H1 (cell line): ENCODE results near the gene LTB. TPM values are rescaled to one million over a fixed set of nuclear protein-coding genes. Genes with fewer than 3 reads are reported as not detected.
A peak's percentile ranks its signal among the peaks of the same experiment; 100 is the strongest.

ENCODE experiments used
- CTCF ChIA-PET: fragments of 300-600 bp; sonication (Branson Sonifier 250); formaldehyde crosslinking; loops from one replicate; lab custom pipeline; 2021; ENCODE audit not compliant: partially characterized antibody; lab: Charles Lee
- POLR2A ChIA-PET: fragments of 300-600 bp; sonication (Branson Sonifier 250); formaldehyde crosslinking; loops from one replicate; lab custom pipeline; 2021; ENCODE audit warnings: inconsistent platforms; ENCODE audit not compliant: partially characterized antibody; lab: Charles Lee
- DNase-seq, 2 experiments: peaks; one replicate each; pipeline versions ENCODE4 v3.0.0 to v3.0.0-alpha.2; 2010 to 2022; ENCODE audit warnings: low spot score in 2 of 2, low read depth in 1 of 2, mixed read lengths in 1 of 2
- FAIRE-seq: peaks from 2 replicates; lab custom pipeline; 2011; peaks lifted over from hg19 to GRCh38; lab: Jason Lieb, UNC
- H2AFZ ChIP-seq: 2 replicates; pipeline ENCODE4 v1.8.1; 2012; ENCODE audit warnings: low read length, inconsistent platforms
- H2AK5ac ChIP-seq: 2 replicates; pipeline ENCODE4 v1.6.1; 2013; ENCODE audit warnings: low read depth, low read length
- H2BK120ac ChIP-seq: replicated peaks from 2 replicates; pipeline ENCODE3; 2013; ENCODE audit warnings: low read depth, low read length, inconsistent platforms
- H2BK12ac ChIP-seq: 2 replicates; pipeline ENCODE4 v1.6.1; 2013; ENCODE audit warnings: low read depth, low read length
- H2BK15ac ChIP-seq: 2 replicates; pipeline ENCODE4 v1.6.1; 2013; ENCODE audit warnings: low read length
- H2BK20ac ChIP-seq: 2 replicates; pipeline ENCODE4 v1.6.1; 2013; ENCODE audit warnings: low read length
- H2BK5ac ChIP-seq: 2 replicates; pipeline ENCODE4 v1.6.1; 2013; ENCODE audit warnings: low read depth, low read length
- H3K14ac ChIP-seq: 2 replicates; pipeline ENCODE4 v1.6.1; 2013; ENCODE audit warnings: inconsistent platforms; ENCODE audit not compliant: insufficient read length
- H3K18ac ChIP-seq: 2 replicates; pipeline ENCODE4 v1.6.1; 2013; ENCODE audit warnings: low read length; ENCODE audit errors: extremely low read depth
- H3K23ac ChIP-seq: 2 replicates; pipeline ENCODE4 v1.6.1; 2013; ENCODE audit warnings: inconsistent platforms; ENCODE audit not compliant: insufficient read length
- H3K23me2 ChIP-seq: 2 replicates; pipeline ENCODE4 v1.6.1; 2013; ENCODE audit warnings: low read depth, low read length
- H3K27ac ChIP-seq: 2 replicates; pipeline ENCODE4 v1.6.1; 2011; ENCODE audit warnings: low read depth, low read length, inconsistent platforms
- H3K27me3 ChIP-seq, 4 experiments: replicated peaks in 1 of 4; 1 replicate in 1 of 4; 2 replicates in 3 of 4; pipeline versions ENCODE4 v1.6.1 to v1.8.1; 2011 to 2013; ENCODE audit warnings: low read length in 3 of 4, mild to moderate bottlenecking in 3 of 4, inconsistent platforms in 2 of 4, mixed read lengths in 2 of 4, moderate library complexity in 1 of 4; ENCODE audit not compliant: control insufficient read depth in 3 of 4, insufficient read depth in 3 of 4; ENCODE audit errors: extremely low read depth in 1 of 4
- H3K36me3 ChIP-seq, 4 experiments: 2 replicates each; pipeline versions ENCODE4 v1.6.1 to v1.8.1; 2011 to 2013; ENCODE audit warnings: mild to moderate bottlenecking in 4 of 4, low read length in 3 of 4, moderate library complexity in 2 of 4, control low read depth in 1 of 4, inconsistent platforms in 1 of 4; ENCODE audit not compliant: insufficient read depth in 4 of 4, control insufficient read depth in 2 of 4
- H3K4ac ChIP-seq: replicated peaks from 2 replicates; pipeline ENCODE3; 2013; ENCODE audit warnings: low read length, low read depth, mixed read lengths, inconsistent platforms; ENCODE audit not compliant: insufficient read length
- H3K4me1 ChIP-seq, 4 experiments: replicated peaks in 1 of 4; 1 replicate in 1 of 4; 2 replicates in 3 of 4; pipeline versions ENCODE4 v1.6.1 to v1.8.1; 2011 to 2013; ENCODE audit warnings: low read length in 3 of 4, inconsistent platforms in 2 of 4, mixed read lengths in 1 of 4; ENCODE audit not compliant: insufficient read depth in 4 of 4, control insufficient read depth in 3 of 4
- H3K4me2 ChIP-seq, 2 experiments: 2 replicates each; pipeline versions ENCODE4 v1.6.1 to v1.8.1; 2011 to 2013; ENCODE audit warnings: low read depth in 2 of 2, low read length in 2 of 2, control low read depth in 1 of 2, inconsistent platforms in 1 of 2, mild to moderate bottlenecking in 1 of 2; ENCODE audit not compliant: insufficient read depth in 1 of 2
- H3K4me3 ChIP-seq, 4 experiments: fragments of 200-600, 300-600 bp in 1 of 4; sonication (generic), shearing (Covaris generic), sonication (Bioruptor Twin) in 1 of 4; 2 replicates each; pipeline versions ENCODE4 v1.5.1 to v1.8.1; 2011 to 2016; ENCODE audit warnings: low read length in 4 of 4, low read depth in 3 of 4, control low read depth in 2 of 4, inconsistent platforms in 2 of 4, mild to moderate bottlenecking in 2 of 4, mixed read lengths in 1 of 4, moderate library complexity in 1 of 4; ENCODE audit not compliant: insufficient read depth in 2 of 4; ENCODE audit errors: extremely low read depth in 1 of 4
- H3K56ac ChIP-seq: replicated peaks from 2 replicates; pipeline ENCODE3; 2013; ENCODE audit warnings: low read depth, mild to moderate bottlenecking, mixed read lengths, low read length, inconsistent platforms; ENCODE audit not compliant: insufficient read length
- H3K79me1 ChIP-seq: 2 replicates; pipeline ENCODE4 v1.6.1; 2013; ENCODE audit warnings: low read depth, low read length, control low read depth
- H3K79me2 ChIP-seq, 2 experiments: 2 replicates each; pipeline versions ENCODE4 v1.6.1 to v1.8.1; 2012 to 2013; ENCODE audit warnings: low read length in 2 of 2, mild to moderate bottlenecking in 2 of 2, inconsistent platforms in 1 of 2; ENCODE audit not compliant: insufficient read depth in 2 of 2, control insufficient read depth in 1 of 2
- H3K9ac ChIP-seq, 4 experiments: replicated peaks in 1 of 4; 1 replicate in 1 of 4; 2 replicates in 3 of 4; pipeline versions ENCODE4 v1.6.1 to v1.8.1; 2011 to 2013; ENCODE audit warnings: low read depth in 3 of 4, low read length in 3 of 4, control low read depth in 2 of 4, mild to moderate bottlenecking in 2 of 4, moderate library complexity in 2 of 4, inconsistent platforms in 1 of 4; ENCODE audit errors: extremely low read depth in 1 of 4
- H3K9me3 ChIP-seq, 2 experiments: 2 replicates each; pipeline versions ENCODE4 v1.6.1 to v1.8.1; 2012 to 2013; ENCODE audit warnings: mild to moderate bottlenecking in 2 of 2, moderate library complexity in 2 of 2, control low read depth in 1 of 2, inconsistent platforms in 1 of 2, low read depth in 1 of 2, low read length in 1 of 2, mixed read lengths in 1 of 2; ENCODE audit not compliant: insufficient read depth in 2 of 2
- H4K20me1 ChIP-seq, 2 experiments: replicated peaks in 1 of 2; 2 replicates each; pipeline versions ENCODE3 to v1.8.1; 2011 to 2013; ENCODE audit warnings: inconsistent platforms in 2 of 2, low read length in 2 of 2, mild to moderate bottlenecking in 1 of 2; ENCODE audit not compliant: insufficient read depth in 2 of 2, control insufficient read depth in 1 of 2
- H4K5ac ChIP-seq: 2 replicates; pipeline ENCODE4 v1.6.1; 2013; ENCODE audit warnings: low read length, low read depth, mixed read lengths, inconsistent platforms; ENCODE audit not compliant: insufficient read length
- H4K8ac ChIP-seq: 2 replicates; pipeline ENCODE4 v1.8.0; 2013; ENCODE audit warnings: mild to moderate bottlenecking, moderate library complexity, low read length, inconsistent platforms; ENCODE audit not compliant: insufficient read depth; ENCODE audit errors: extremely low read depth
- H4K91ac ChIP-seq: replicated peaks from 2 replicates; pipeline ENCODE3; 2013; ENCODE audit warnings: low read length, mixed read lengths, inconsistent platforms; ENCODE audit not compliant: insufficient read length
- CBX8 ChIP-seq: fragments of 300-800, 300-1000 bp; sonication (generic); IDR thresholded peaks from 2 replicates; pipeline ENCODE4 v1.7.1; 2016; ENCODE audit warnings: low read depth, low read length, borderline replicate concordance
- CEBPB ChIP-seq: IDR thresholded peaks from 2 replicates; pipeline ENCODE4 v1.6.1; 2012; ENCODE audit warnings: low read depth, low read length
- EZH2 ChIP-seq: fragments of 200-600 bp; sonication (generic); IDR thresholded peaks from 2 replicates; pipeline ENCODE4 v1.7.1; 2012; ENCODE audit warnings: low read depth, mild to moderate bottlenecking, moderate library complexity, low read length, inconsistent platforms; ENCODE audit not compliant: severe bottlenecking
- JUND ChIP-seq: IDR thresholded peaks from 2 replicates; pipeline ENCODE4 v1.6.1; 2011; ENCODE audit warnings: mild to moderate bottlenecking, improper control_type of control experiment, low read length
- MAX ChIP-seq: IDR thresholded peaks from 2 replicates; pipeline ENCODE4 v1.6.1; 2012; ENCODE audit warnings: inconsistent platforms
- NANOG ChIP-seq: IDR thresholded peaks from 2 replicates; pipeline ENCODE4 v1.6.1; 2011; ENCODE audit warnings: low read length, low read depth, mild to moderate bottlenecking, inconsistent platforms; ENCODE audit not compliant: insufficient read depth, poor library complexity, severe bottlenecking
- NRF1 ChIP-seq: IDR thresholded peaks from 2 replicates; pipeline ENCODE4 v1.6.1; 2011; ENCODE audit warnings: mild to moderate bottlenecking, low read depth, low read length, improper control_type of control experiment
- PHF8 ChIP-seq: fragments of 200-600 bp; sonication (generic); conservative IDR thresholded peaks from 2 replicates; pipeline ENCODE4 v1.7.1; 2012; ENCODE audit warnings: low read depth, mild to moderate bottlenecking, inconsistent platforms, low read length, moderate library complexity
- RAD21 ChIP-seq, 2 experiments: IDR thresholded peaks in 1 of 2; conservative IDR thresholded peaks in 1 of 2; 2 replicates each; pipeline ENCODE4 v1.6.1; 2011; ENCODE audit warnings: low read depth in 2 of 2, low read length in 2 of 2, improper control_type of control experiment in 1 of 2, inconsistent platforms in 1 of 2, mild to moderate bottlenecking in 1 of 2, moderate library complexity in 1 of 2
- TAF1 ChIP-seq: IDR thresholded peaks from 2 replicates; pipeline ENCODE4 v1.6.1; 2011; ENCODE audit warnings: mild to moderate bottlenecking, low read depth, low read length
- USF2 ChIP-seq: IDR thresholded peaks from 2 replicates; pipeline ENCODE4 v1.6.1; 2011; ENCODE audit warnings: low read length, improper control_type of control experiment
- WGBS, 2 experiments: shearing (Covaris generic) in 1 of 2; methylation state at CpG; one replicate each; pipeline versions ENCODE4 v1.1.6 to v1.1.7; 2013 to 2015; ENCODE audit warnings: low lambda C conversion rate in 2 of 2, mixed read lengths in 2 of 2, inconsistent platforms in 1 of 2, low coverage in 1 of 2, missing lambda C conversion rate in 1 of 2; ENCODE audit not compliant: insufficient replicate concordance in 2 of 2, insufficient coverage in 1 of 2, insufficient read length in 1 of 2; ENCODE audit errors: extremely low coverage in 1 of 2, missing lambda C conversion rate in 1 of 2; 5-methylcytosine and 5-hydroxymethylcytosine counted together
- polyA plus RNA-seq, 7 experiments: library from polyadenylated mRNA; depleted of rRNA in 3 of 7; stranded (reverse) in 5 of 7; unstranded in 2 of 7; fragments of >200 nt in 5 of 7; fragments of 200-250 nt in 2 of 7; gene quantifications; 1 replicate in 5 of 7; 2 replicates in 1 of 7; 4 replicates in 1 of 7; pipeline versions ENCODE4 v1.2.1 to v1.2.3, GENCODE V29; 2011 to 2013; ENCODE audit warnings: missing spikeins in 2 of 7, mixed read lengths in 2 of 7
- total RNA-seq: library from RNA; stranded (reverse); fragmentation: NEBNext Ultra II Directional; extraction: Animal tissue kit (Norgen Biotek cat#: 25700); gene quantifications from 2 replicates; pipeline ENCODE4 v1.2.1, GENCODE V29; 2021

The LTB gene
- total and polyA plus RNA-seq, 2 of the 8 experiments (the other 6 are each of a cell fraction or from before 2014, with no cell fraction given): 0.43 to 0.47 TPM

- Histone ChIP-seq H2BK120ac (no peak overlapping the region), H3K23ac (no peak overlapping the region), H4K8ac (no peak overlapping the region), H3K18ac (no peak overlapping the region), H3K56ac (no peak overlapping the region), H3K27me3 (no peaks in the 10 kb centered on the region), H2AK5ac (no peak overlapping the region), H4K20me1 (peaks cover 4 to 18% of the 10 kb centered on the region in 2 experiments), H2BK20ac (no peak overlapping the region), H3K4ac (no peak overlapping the region), H3K9me3 (no peaks in the 10 kb centered on the region), H2BK15ac (no peak overlapping the region), H4K5ac (no peak overlapping the region), H3K4me2 (peak overlapping the region; percentile 81 to 93), H3K9ac (peak overlapping the region in 2 of 4 experiments; percentile 34 to 75; a peak in 3 of 7 replicates), H3K14ac (no peak overlapping the region), H3K27ac (peak overlapping the region; percentile 10; the same call in 1 of the 2 replicates), H3K79me2 (peaks cover 24 to 46% of the 10 kb centered on the region in 2 experiments), H2AFZ (no peak overlapping the region), H3K23me2 (peaks cover 5% of the 10 kb centered on the region; the same call in 1 of the 2 replicates), H3K4me3 (peak overlapping the region; percentile 88 to 98 (median 98); a peak in 5 of 8 replicates), H4K91ac (no peak overlapping the region), H3K4me1 (peaks cover 0 to 2% (median 0%) of the 10 kb centered on the region in 4 experiments; a peak in 1 of 7 replicates), H2BK12ac (no peak overlapping the region), H3K79me1 (peaks cover 15% of the 10 kb centered on the region; the same call in 1 of the 2 replicates), H2BK5ac (no peak overlapping the region), H3K36me3 (peaks cover 45 to 59% (median 48%) of the 10 kb centered on the region in 4 experiments)
- POLR2A ChIA-PET: interaction anchor here (0.8 to 34.9 kb wide), 18 partner anchors 7 to 349 kb away, joined by 3 to 883 read pairs (median 5); partner anchors contain the start of genes APOM, ATP6V1G2, BAG6 and C6orf47
- DNase-seq: no peak
- CTCF ChIA-PET: interaction anchor here (0.5 to 2.7 kb wide), 12 partner anchors 12 to 76 kb away, joined by 3 to 10 read pairs (median 5); partner anchors contain the start of genes ATP6V1G2, BAG6, LST1 and NFKBIL1
- WGBS, 2 experiments: 85% methylated on average over 10 of the region's 10 CpGs; no CpG with 5 or more reads in 1 of the 2 experiments
- no peak for FAIRE-seq
- no peak for TF ChIP-seq USF2
- no peak for TF ChIP-seq EZH2
- TF ChIP-seq NANOG: no peak
- TF ChIP-seq MAX: no peak
- TF ChIP-seq JUND: no peak
- TF ChIP-seq CEBPB: no peak
- no peak for TF ChIP-seq CBX8
- no peak for TF ChIP-seq TAF1
- no peak for TF ChIP-seq NRF1
- no peak for TF ChIP-seq RAD21 (IDR thresholded peaks at IDR 0.05 in 1 of 2, conservative IDR thresholded peaks at IDR 0.05 in 1 of 2; ENCODE audit: low read depth in 2 of 2, low read length in 2 of 2)
- TF ChIP-seq PHF8: no peak
These were observed 40.5 kb upstream of the LTB start for GRCh38 chr6:31622684-31623091.
